ENCODE results near the gene RPS14.
A peak's percentile ranks its signal among the peaks of the same experiment; 100 is the strongest.
"Not testable (repeated sequence)": the region's sequence is repeated elsewhere in the genome, so short reads cannot be mapped to it uniquely, and the experiment has no call there.

The RPS14 gene

GRCh38 chr5:150444770-150445169 is 4.8 kb downstream of the RPS14 start:
- no peak for DNase-seq (ENCODE audit: low spot score)

GRCh38 chr5:150443242-150444075 is 6.1 kb downstream of the RPS14 start:
- DNase-seq (ENCODE audit: low spot score), result no peak

- DNase-seq (ENCODE audit: low spot score), result no peak
These were observed 6.8 kb downstream of the RPS14 start for GRCh38 chr5:150442699-150443080.

GRCh38 chr5:150441813-150442698 is 7.5 kb downstream of the RPS14 start:
- DNase-seq (ENCODE audit: low spot score), result no peak

- DNase-seq (ENCODE audit: low spot score), result no peak
These were observed 8.4 kb downstream of the RPS14 start for GRCh38 chr5:150440948-150441812.

GRCh38 chr5:150438873-150439546 is 10.5 kb downstream of the RPS14 start:
- peak; percentile 59 for DNase-seq (ENCODE audit: low spot score)

- DNase-seq (ENCODE audit: low spot score), result peak; percentile 76
These were observed 13.3 kb downstream of the RPS14 start for GRCh38 chr5:150436141-150436680.

GRCh38 chr5:150434464-150434863 is 15.1 kb downstream of the RPS14 start:
- no peak for DNase-seq (ENCODE audit: low spot score)

GRCh38 chr5:150431574-150431973 is 18.0 kb downstream of the RPS14 start:
- no peak for DNase-seq (ENCODE audit: low spot score)

- no peak for DNase-seq (ENCODE audit: low spot score)
These were observed 18.5 kb downstream of the RPS14 start for GRCh38 chr5:150431048-150431447.

- DNase-seq (ENCODE audit: low spot score), result no peak
These were observed 20.1 kb downstream of the RPS14 start for GRCh38 chr5:150429410-150429873.

GRCh38 chr5:150428978-150429377 is 20.6 kb downstream of the RPS14 start:
- DNase-seq (ENCODE audit: low spot score), result no peak

GRCh38 chr5:150428106-150428876 is 21.2 kb downstream of the RPS14 start:
- DNase-seq (ENCODE audit: low spot score), result peak; percentile 58

GRCh38 chr5:150426165-150426564 is 23.4 kb downstream of the RPS14 start:
- DNase-seq (ENCODE audit: low spot score), result not testable (repeated sequence)

GRCh38 chr5:150422758-150423157 is 26.8 kb downstream of the RPS14 start:
- no peak for DNase-seq (ENCODE audit: low spot score)

- DNase-seq (ENCODE audit: low spot score), result no peak
These were observed 27.5 kb downstream of the RPS14 start for GRCh38 chr5:150422075-150422474.

GRCh38 chr5:150419630-150420270 is 29.8 kb downstream of the RPS14 start:
- no peak for DNase-seq (ENCODE audit: low spot score)

GRCh38 chr5:150413902-150414790 is 35.4 kb downstream of the RPS14 start:
- not testable (repeated sequence) for DNase-seq (ENCODE audit: low spot score)
